Hepatocyte (in vitro differentiated cells): ENCODE data around the gene MAPK13. TPM values are rescaled to one million over a fixed set of nuclear protein-coding genes. Genes with fewer than 3 reads are reported as not detected.

Experiments used
- DNase-seq: peaks from one replicate; pipeline ENCODE4 v3.0.0-alpha.2; 2016; ENCODE audit warnings: low spot score
- H2AFZ ChIP-seq: fragments of 200-600 bp; sonication (generic); 2 replicates; pipeline ENCODE4 v1.6.0; 2016; ENCODE audit warnings: antibody characterized with exemption, mild to moderate bottlenecking
- H3K27ac ChIP-seq: fragments of 200-600 bp; sonication (generic); 2 replicates; pipeline ENCODE4 v1.5.1; 2016; ENCODE audit warnings: mild to moderate bottlenecking
- H3K27me3 ChIP-seq: fragments of 200-600 bp; sonication (generic); 2 replicates; pipeline ENCODE4 v1.6.1; 2016
- H3K36me3 ChIP-seq: fragments of 200-600 bp; sonication (generic); replicated peaks from 2 replicates; pipeline ENCODE4 v1.5.1; 2016; ENCODE audit warnings: low read depth; ENCODE audit not compliant: insufficient read depth
- H3K4me1 ChIP-seq: fragments of 200-600 bp; sonication (generic); 2 replicates; pipeline ENCODE4 v1.5.1; 2016; ENCODE audit warnings: mild to moderate bottlenecking, moderate library complexity; ENCODE audit not compliant: insufficient read depth
- H3K4me2 ChIP-seq: fragments of 200-600 bp; sonication (generic); 2 replicates; pipeline ENCODE4 v1.6.0; 2016
- H3K4me3 ChIP-seq: fragments of 200-600 bp; sonication (generic); 2 replicates; pipeline ENCODE4 v1.5.1; 2016; ENCODE audit warnings: mild to moderate bottlenecking
- H3K79me2 ChIP-seq: fragments of 200-600 bp; sonication (generic); 2 replicates; pipeline ENCODE4 v1.6.0; 2017; ENCODE audit warnings: mild to moderate bottlenecking
- H3K9me2 ChIP-seq: fragments of 200-600 bp; sonication (generic); replicated peaks from 2 replicates; pipeline ENCODE4 v1.6.0; 2017; ENCODE audit warnings: mild to moderate bottlenecking; ENCODE audit not compliant: insufficient read depth
- H3K9me3 ChIP-seq: fragments of 200-600 bp; sonication (generic); 2 replicates; pipeline ENCODE4 v1.5.1; 2016; ENCODE audit warnings: low read depth, mild to moderate bottlenecking
- H4K20me1 ChIP-seq: fragments of 200-600 bp; sonication (generic); 2 replicates; pipeline ENCODE4 v1.6.0; 2016; ENCODE audit warnings: mild to moderate bottlenecking; ENCODE audit not compliant: insufficient read depth, poor library complexity, severe bottlenecking
- CTCF ChIP-seq: fragments of 200-600 bp; sonication (generic); IDR thresholded peaks from 2 replicates; pipeline ENCODE4 v1.5.1; 2016; ENCODE audit warnings: antibody characterized with exemption, mild to moderate bottlenecking; ENCODE audit not compliant: poor library complexity
- EZH2 ChIP-seq: fragments of 200-600 bp; sonication (generic); IDR thresholded peaks from 2 replicates; pipeline ENCODE4 v1.6.1; 2016; ENCODE audit warnings: antibody characterized with exemption, mild to moderate bottlenecking, borderline replicate concordance
- EZH2phosphoT487 ChIP-seq: fragments of 200-600 bp; sonication (generic); IDR thresholded peaks from one replicate; pipeline ENCODE4 v1.6.1; 2018; ENCODE audit warnings: antibody characterized with exemption, mild to moderate bottlenecking, low read depth, moderate library complexity; ENCODE audit not compliant: unreplicated experiment, severe bottlenecking
- WGBS: methylation state at CpG from one replicate; pipeline ENCODE4 v1.1.6; 2016; ENCODE audit warnings: low lambda C conversion rate; ENCODE audit errors: missing lambda C conversion rate; 5-methylcytosine and 5-hydroxymethylcytosine counted together
- polyA plus RNA-seq: library from polyadenylated mRNA; unstranded; fragments of >200 nt; fragmentation: Nextera tagmentation; extraction: Ambion mirVana; gene quantifications from 2 replicates; pipeline ENCODE4 v1.2.1, GENCODE V29; 2016
- total RNA-seq: library from RNA; depleted of rRNA; stranded (reverse); fragments of >200 nt; gene quantifications from 2 replicates; pipeline ENCODE4 v1.2.3, GENCODE V29; 2014

The MAPK13 gene
- total and polyA plus RNA-seq, 2 experiments from 2014 or later: 43.6 to 50.2 TPM

GRCh38 chr6:36177166-36177565, 46.9 kb downstream of the MAPK13 start:
- H3K4me1 ChIP-seq: no peaks in the 10 kb centered on the region

GRCh38 chr6:36178544-36178943, 48.2 kb downstream of the MAPK13 start:
- Histone ChIP-seq H3K79me2 (no peaks in the 10 kb centered on the region), H3K4me1 (no peaks in the 10 kb centered on the region), H4K20me1 (no peaks in the 10 kb centered on the region), H3K4me3 (no peak overlapping the region), H3K27me3 (no peaks in the 10 kb centered on the region), H3K4me2 (no peak overlapping the region), H3K36me3 (no peaks in the 10 kb centered on the region), H3K9me2 (no peaks in the 10 kb centered on the region), H3K9me3 (no peaks in the 10 kb centered on the region), H3K27ac (no peak overlapping the region), H2AFZ (no peak overlapping the region)
- TF ChIP-seq CTCF (no peak), EZH2phosphoT487 (no peak), EZH2 (no peak)
- DNase-seq: no peak

More at GRCh38 chr6:36177166-36177565, 46.9 kb downstream of the MAPK13 start:
- Histone ChIP-seq H3K9me3 (no peaks in the 10 kb centered on the region), H3K27me3 (no peaks in the 10 kb centered on the region), H4K20me1 (no peaks in the 10 kb centered on the region), H3K79me2 (no peaks in the 10 kb centered on the region), H3K36me3 (no peaks in the 10 kb centered on the region), H3K27ac (no peak overlapping the region), H3K9me2 (no peaks in the 10 kb centered on the region), H2AFZ (no peak overlapping the region), H3K4me3 (no peak overlapping the region), H3K4me2 (no peak overlapping the region)
- no peak for DNase-seq
- TF ChIP-seq EZH2phosphoT487: no peak
- no peak for TF ChIP-seq EZH2
- TF ChIP-seq CTCF: no peak

- no peak for TF ChIP-seq EZH2phosphoT487
- TF ChIP-seq CTCF: no peak
- TF ChIP-seq EZH2: no peak
- H3K9me2 ChIP-seq: no peaks in the 10 kb centered on the region
- H2AFZ ChIP-seq: no peak overlapping the region
- DNase-seq: no peak
- H4K20me1 ChIP-seq: no peaks in the 10 kb centered on the region
- no peak overlapping the region for H3K4me2 ChIP-seq
- H3K4me3 ChIP-seq: no peak overlapping the region
- no peaks in the 10 kb centered on the region for H3K36me3 ChIP-seq
- H3K9me3 ChIP-seq: no peaks in the 10 kb centered on the region
- 100% methylated on average over 1 of the region's 1 CpG for WGBS
- no peaks in the 10 kb centered on the region for H3K79me2 ChIP-seq
- no peaks in the 10 kb centered on the region for H3K4me1 ChIP-seq
- no peaks in the 10 kb centered on the region for H3K27me3 ChIP-seq
- H3K27ac ChIP-seq: no peak overlapping the region
These were observed 49.8 kb downstream of the MAPK13 start for GRCh38 chr6:36180126-36180525.

GRCh38 chr6:36184311-36184710, 54.0 kb downstream of the MAPK13 start:
- no peaks in the 10 kb centered on the region for H3K9me3 ChIP-seq
- TF ChIP-seq EZH2 (no peak), EZH2phosphoT487 (no peak), CTCF (no peak)
- H3K9me2 ChIP-seq: no peaks in the 10 kb centered on the region
- no peaks in the 10 kb centered on the region for H3K36me3 ChIP-seq
- no peaks in the 10 kb centered on the region for H3K4me1 ChIP-seq
- H3K4me3 ChIP-seq: no peak overlapping the region
- no peaks in the 10 kb centered on the region for H3K27me3 ChIP-seq
- no peak overlapping the region for H3K27ac ChIP-seq
- H3K79me2 ChIP-seq: no peaks in the 10 kb centered on the region
- H4K20me1 ChIP-seq: no peaks in the 10 kb centered on the region
- no peak overlapping the region for H2AFZ ChIP-seq
- DNase-seq: no peak
- H3K4me2 ChIP-seq: no peak overlapping the region
